IMR-90 (cell line): ENCODE measurements around the gene SASS6. TPM values are rescaled to one million over a fixed set of nuclear protein-coding genes. Genes with fewer than 3 reads are reported as not detected.

ENCODE experiments used
- ATAC-seq: fragments of 200-7000 bp; cut with Tn5 transposase; 2 replicates; pipeline ENCODE4 v1.9.1; 2020; ENCODE audit warnings: low read depth, mild to moderate bottlenecking, moderate library complexity
- BruUV-seq: library from RNA; stranded (reverse); fragments of 400-500 nt; replicated peaks from 2 replicates; lab custom pipeline; 2021; lab: Mats Ljungman, UMichigan
- CTCF ChIA-PET: fragments of 300-600 bp; formaldehyde crosslinking; extraction: SDS; loops from one replicate; lab custom pipeline; 2021; ENCODE audit warnings: antibody characterized with exemption; lab: Yijun Ruan, JAX
- POLR2A ChIA-PET: fragments of 300-600 bp; sonication (Branson Sonifier 250); formaldehyde crosslinking; loops from one replicate; lab custom pipeline; 2022; ENCODE audit warnings: antibody characterized with exemption; ENCODE audit not compliant: unreplicated experiment; lab: Charles Lee
- DNase-seq: peaks from one replicate; pipeline ENCODE4 v3.0.0; 2013
- H2AFZ ChIP-seq: replicated peaks from 2 replicates; pipeline ENCODE3; 2013; ENCODE audit warnings: low read length, mild to moderate bottlenecking; ENCODE audit not compliant: poor library complexity
- H2AK5ac ChIP-seq: 2 replicates; pipeline ENCODE4 v1.6.1; 2013; ENCODE audit warnings: low read depth, low read length, inconsistent platforms
- H2AK9ac ChIP-seq: replicated peaks from 2 replicates; pipeline ENCODE3; 2013; ENCODE audit warnings: mild to moderate bottlenecking, low read depth, low read length, moderate library complexity; ENCODE audit not compliant: poor library complexity
- H2BK120ac ChIP-seq: 2 replicates; pipeline ENCODE4 v1.6.1; 2013; ENCODE audit warnings: low read depth, low read length, inconsistent platforms
- H2BK15ac ChIP-seq: 3 replicates; pipeline ENCODE4 v1.6.1; 2013; ENCODE audit warnings: low read depth, low read length, inconsistent platforms
- H2BK20ac ChIP-seq: 2 replicates; pipeline ENCODE4 v1.6.1; 2013; ENCODE audit warnings: low read depth, mild to moderate bottlenecking, inconsistent platforms, low read length, moderate library complexity
- H2BK5ac ChIP-seq: 2 replicates; pipeline ENCODE4 v1.6.1; 2013; ENCODE audit warnings: mild to moderate bottlenecking, low read depth, low read length, inconsistent platforms; ENCODE audit not compliant: poor library complexity, severe bottlenecking
- H3K14ac ChIP-seq: replicated peaks from 2 replicates; pipeline ENCODE4 v1.6.1; 2013; ENCODE audit warnings: low read depth, low read length, inconsistent platforms
- H3K18ac ChIP-seq: 2 replicates; pipeline ENCODE4 v1.6.1; 2013; ENCODE audit warnings: low read depth, low read length, control low read depth
- H3K23ac ChIP-seq: 2 replicates; pipeline ENCODE4 v1.6.1; 2013; ENCODE audit warnings: low read depth, low read length, inconsistent platforms
- H3K27ac ChIP-seq: 2 replicates; pipeline ENCODE4 v1.5.1; 2013; ENCODE audit warnings: mild to moderate bottlenecking, control low read depth, low read length; ENCODE audit not compliant: insufficient read depth
- H3K27me3 ChIP-seq: 2 replicates; pipeline ENCODE4 v1.6.1; 2013; ENCODE audit warnings: low read length; ENCODE audit not compliant: control insufficient read depth, insufficient read depth
- H3K36me3 ChIP-seq: 2 replicates; pipeline ENCODE4 v1.6.1; 2013; ENCODE audit warnings: low read length, mixed read lengths; ENCODE audit not compliant: control insufficient read depth, insufficient read depth
- H3K4ac ChIP-seq: 2 replicates; pipeline ENCODE4 v1.6.1; 2013; ENCODE audit warnings: low read depth, low read length, inconsistent platforms
- H3K4me1 ChIP-seq: 2 replicates; pipeline ENCODE4 v1.6.1; 2013; ENCODE audit warnings: low read length, mixed read lengths; ENCODE audit not compliant: control insufficient read depth, insufficient read depth
- H3K4me2 ChIP-seq: 2 replicates; pipeline ENCODE4 v1.6.1; 2013; ENCODE audit warnings: low read depth, mild to moderate bottlenecking, control low read depth, low read length, moderate library complexity
- H3K4me3 ChIP-seq: 2 replicates; pipeline ENCODE4 v1.5.1; 2013; ENCODE audit warnings: low read depth, mild to moderate bottlenecking, control low read depth, low read length, moderate library complexity; ENCODE audit not compliant: insufficient read depth
- H3K56ac ChIP-seq: 2 replicates; pipeline ENCODE4 v1.6.1; 2013; ENCODE audit warnings: low read length, inconsistent platforms; ENCODE audit not compliant: insufficient read depth; ENCODE audit errors: extremely low read depth
- H3K79me1 ChIP-seq, 2 experiments: 2 replicates each; pipeline ENCODE4 v1.6.1; 2013; ENCODE audit warnings: low read length in 2 of 2, inconsistent platforms in 1 of 2, low read depth in 1 of 2
- H3K9ac ChIP-seq: 2 replicates; pipeline ENCODE4 v1.6.1; 2013; ENCODE audit warnings: low read depth, low read length, control low read depth
- H3K9me1 ChIP-seq: 2 replicates; pipeline ENCODE4 v1.6.1; 2013; ENCODE audit warnings: low read length, inconsistent platforms; ENCODE audit not compliant: insufficient read depth
- H3K9me3 ChIP-seq: 2 replicates; pipeline ENCODE4 v1.6.1; 2013; ENCODE audit warnings: low read length; ENCODE audit not compliant: control insufficient read depth, insufficient read depth
- H4K20me1 ChIP-seq: 2 replicates; pipeline ENCODE4 v1.6.1; 2013; ENCODE audit warnings: low read length, inconsistent platforms; ENCODE audit not compliant: insufficient read depth
- H4K5ac ChIP-seq: 2 replicates; pipeline ENCODE4 v1.6.1; 2013; ENCODE audit warnings: mild to moderate bottlenecking, low read depth, low read length, control low read depth
- H4K8ac ChIP-seq, 2 experiments: 2 replicates each; pipeline ENCODE4 v1.6.1; 2013; ENCODE audit warnings: low read depth in 2 of 2, low read length in 2 of 2, control low read depth in 1 of 2, inconsistent platforms in 1 of 2
- H4K91ac ChIP-seq: 2 replicates; pipeline ENCODE4 v1.6.1; 2013; ENCODE audit warnings: low read depth, low read length, inconsistent platforms; ENCODE audit not compliant: insufficient read depth
- BHLHE40 ChIP-seq: fragments of 150-350 bp; IDR thresholded peaks from 2 replicates; pipeline ENCODE4 v1.6.1; 2016; ENCODE audit warnings: mild to moderate bottlenecking, low read depth, low read length
- CEBPB ChIP-seq: IDR thresholded peaks from 2 replicates; pipeline ENCODE4 v1.6.1; 2012; ENCODE audit warnings: low read depth, low read length, improper control_type of control experiment
- CHD1 ChIP-seq: IDR thresholded peaks from 2 replicates; pipeline ENCODE4 v1.6.1; 2012; ENCODE audit warnings: low read depth, low read length, improper control_type of control experiment
- CTCF ChIP-seq: conservative IDR thresholded peaks from 2 replicates; pipeline ENCODE4 v1.5.1; 2012; ENCODE audit warnings: mild to moderate bottlenecking, low read depth, low read length, improper control_type of control experiment
- ELK1 ChIP-seq: fragments of 150-350 bp; IDR thresholded peaks from 2 replicates; pipeline ENCODE4 v1.6.1; 2016; ENCODE audit warnings: low read depth, mild to moderate bottlenecking, low read length, moderate library complexity, borderline replicate concordance
- FOS ChIP-seq: fragments of 150-350 bp; IDR thresholded peaks from 2 replicates; pipeline ENCODE4 v1.6.1; 2016; ENCODE audit warnings: low read depth, low read length
- MAFK ChIP-seq: IDR thresholded peaks from 2 replicates; pipeline ENCODE4 v1.6.1; 2012; ENCODE audit warnings: low read depth, low read length, improper control_type of control experiment
- MAZ ChIP-seq: IDR thresholded peaks from 2 replicates; pipeline ENCODE4 v1.6.1; 2012; ENCODE audit warnings: low read depth, mild to moderate bottlenecking, low read length, improper control_type of control experiment, moderate library complexity, borderline replicate concordance
- MXI1 ChIP-seq: IDR thresholded peaks from 2 replicates; pipeline ENCODE4 v1.6.1; 2012; ENCODE audit warnings: low read depth, mild to moderate bottlenecking, low read length, moderate library complexity, borderline replicate concordance
- NFE2L2 ChIP-seq: fragments of 150-350 bp; IDR thresholded peaks from 2 replicates; pipeline ENCODE4 v1.6.1; 2016; ENCODE audit warnings: low read depth, mild to moderate bottlenecking, low read length
- POLR2A ChIP-seq: IDR thresholded peaks from 2 replicates; pipeline ENCODE4 v1.6.1; 2012; ENCODE audit warnings: mild to moderate bottlenecking, low read depth, low read length
- RAD21 ChIP-seq: IDR thresholded peaks from 2 replicates; pipeline ENCODE4 v1.6.1; 2012; ENCODE audit warnings: low read length, improper control_type of control experiment
- RCOR1 ChIP-seq: IDR thresholded peaks from 2 replicates; pipeline ENCODE4 v1.6.1; 2012; ENCODE audit warnings: mild to moderate bottlenecking, low read length, improper control_type of control experiment; ENCODE audit not compliant: insufficient replicate concordance
- RFX5 ChIP-seq: IDR thresholded peaks from 2 replicates; pipeline ENCODE4 v1.8.0; 2012; ENCODE audit warnings: low read depth, mild to moderate bottlenecking, low read length, moderate library complexity
- SMC3 ChIP-seq: fragments of 150-350 bp; IDR thresholded peaks from 2 replicates; pipeline ENCODE4 v1.6.1; 2016; ENCODE audit warnings: low read depth, mild to moderate bottlenecking, antibody characterized with exemption, low read length, moderate library complexity
- USF2 ChIP-seq: fragments of 150-350 bp; IDR thresholded peaks from 2 replicates; pipeline ENCODE4 v1.6.1; 2017; ENCODE audit warnings: mild to moderate bottlenecking, antibody characterized with exemption, low read length, low read depth
- WGBS, 2 experiments: methylation state at CpG; one replicate each; pipeline versions ENCODE4 v1.1.5 to v1.1.7; 2013; ENCODE audit warnings: missing lambda C conversion rate in 2 of 2; ENCODE audit not compliant: insufficient read length in 1 of 2; ENCODE audit errors: extremely low coverage in 2 of 2; 5-methylcytosine and 5-hydroxymethylcytosine counted together
- dilution Hi-C: fragments of 300-500 bp; cut with HindIII; formaldehyde crosslinking; loops from one replicate; pipeline ENCODE4 v1.14.3; 2018; ENCODE audit warnings: low sequenced_read_pairs; ENCODE audit not compliant: unreplicated experiment
- in situ Hi-C: fragments of 300-500 bp; cut with MboI; formaldehyde crosslinking; loops from 3 replicates; pipeline ENCODE4 v1.14.3; 2019; ENCODE audit warnings: low sequenced_read_pairs, inconsistent platforms, mixed read lengths
- intact Hi-C: fragments of 100-400 bp; cut with micrococcal nuclease; formaldehyde crosslinking; loops from 2 replicates; pipeline ENCODE4 v1.10.0; 2022
- polyA plus RNA-seq, 3 experiments: library from polyadenylated mRNA; depleted of rRNA; stranded (reverse); fragments of >200 nt; gene quantifications; 2 replicates each; pipeline ENCODE4 v1.2.3, GENCODE V29; 2012; ENCODE audit warnings: low replicate concordance in 1 of 3
- total RNA-seq: library from RNA; depleted of rRNA; stranded (reverse); fragments of >200 nt; gene quantifications from 2 replicates; pipeline ENCODE4 v1.2.3, GENCODE V29; 2012

SASS6 gene
- total and polyA plus RNA-seq, 2 of the 4 experiments (the other 2 are of a cell fraction) = 1.1 to 2.7 TPM

GRCh38 chr1:100037656-100037926, 95.1 kb downstream of the SASS6 start:
- peak overlapping the region; percentile 61 for H2BK5ac ChIP-seq
- peak overlapping the region; percentile 73; the same call in 1 of the 2 replicates for H2BK120ac ChIP-seq
- in situ Hi-C loops (no loop called here), intact Hi-C loops (no loop called here), dilution Hi-C loops (no loop called here)
- BruUV-seq = TSS peak; percentile 94
- H3K9ac ChIP-seq = peak overlapping the region; percentile 90
- TF ChIP-seq MXI1 (no peak), NFE2L2 (no peak), RCOR1 (no peak), RFX5 (no peak), SMC3 (no peak), BHLHE40 (no peak), RAD21 (no peak), CTCF (no peak), CHD1 (no peak), MAZ (no peak), USF2 (no peak), FOS (no peak), CEBPB (no peak), POLR2A (no peak), MAFK (no peak), ELK1 (no peak)
- H4K91ac ChIP-seq = 0 out of 2 replicates have a peak overlapping the region, but pooled peaks have one; percentile 20
- H3K4me2 ChIP-seq = peak overlapping the region; percentile 98
- H3K27ac ChIP-seq = peak overlapping the region; percentile 81
- H3K27me3 ChIP-seq = no peaks in the 10 kb centered on the region
- no peak overlapping the region; the same call in 2 of the 3 replicates for H2BK15ac ChIP-seq
- peak overlapping the region; percentile 97; the same call in 1 of the 2 replicates for H3K23ac ChIP-seq
- no peak overlapping the region for H2AK5ac ChIP-seq
- H2AFZ ChIP-seq = peak overlapping the region; percentile 98
- H3K9me1 ChIP-seq = peaks cover under 1% of the 10 kb centered on the region; the same call in 1 of the 2 replicates
- DNase-seq = no peak
- peak overlapping the region; percentile 65; the same call in 1 of the 2 replicates for H3K18ac ChIP-seq
- POLR2A ChIA-PET = interaction anchor here (0.6 kb wide), 2 partner anchors 58 to 187 kb away, joined by 4 to 5 read pairs; no protein-coding TSS in a partner anchor
- H2AK9ac ChIP-seq = peak overlapping the region; percentile 70
- ATAC-seq = peak; percentile 1; the same call in 1 of the 2 replicates
- H3K14ac ChIP-seq = peak overlapping the region; percentile 97
- no peak overlapping the region for H2BK20ac ChIP-seq
- H3K4me1 ChIP-seq = no peaks in the 10 kb centered on the region
- H4K5ac ChIP-seq = peak overlapping the region; percentile 83; the same call in 1 of the 2 replicates
- 0% methylated on average over 4 of the region's 8 CpGs; no CpG with 5 or more reads in 1 of the 2 experiments for WGBS, 2 experiments
- peaks cover 26% of the 10 kb centered on the region for H4K20me1 ChIP-seq
- CTCF ChIA-PET = interaction anchor here (1.0 kb wide), 1 partner anchor 422 kb away, joined by 3 read pairs; no protein-coding TSS in a partner anchor
- H3K9me3 ChIP-seq = no peaks in the 10 kb centered on the region
- H3K36me3 ChIP-seq = no peaks in the 10 kb centered on the region
- peak overlapping the region; percentile 84 to 87; a peak in 2 of 4 replicates for H4K8ac ChIP-seq
- H3K4ac ChIP-seq = peak overlapping the region; percentile 86
- peaks cover 3 to 27% of the 10 kb centered on the region in 2 experiments; a peak in 2 of 4 replicates for H3K79me1 ChIP-seq
- peak overlapping the region; percentile 99 for H3K4me3 ChIP-seq
- H3K56ac ChIP-seq = peak overlapping the region; percentile 27; the same call in 1 of the 2 replicates
